Measurements from ENCODE around the gene TULP1.

The TULP1 gene

DNA sequence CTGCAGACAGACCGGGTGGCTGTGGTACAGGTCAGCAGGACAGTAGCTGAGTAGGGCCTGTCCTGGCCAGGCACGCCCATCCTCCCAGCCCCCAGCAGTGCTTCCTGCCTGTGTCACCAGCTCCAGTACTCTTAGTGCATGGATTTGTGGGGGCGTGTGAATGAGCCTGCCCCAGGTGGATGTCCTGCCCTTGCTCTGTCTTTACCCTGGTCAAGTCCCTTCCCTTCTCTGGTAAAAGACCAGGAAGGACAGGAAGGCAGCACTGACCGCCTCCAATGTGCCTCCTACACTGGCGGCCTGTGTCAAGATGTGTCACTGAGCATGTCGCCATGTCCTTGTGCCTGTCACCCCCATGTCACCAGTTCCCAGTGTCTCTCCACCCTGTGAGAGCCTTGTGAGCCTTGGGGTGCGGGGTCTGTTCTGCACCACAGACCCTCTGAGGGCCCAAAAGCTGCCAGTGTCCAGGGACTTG, 27.7 kb downstream of the TULP1 start:
- no peak for DNase-seq (ENCODE audit: low read depth in 2 of 2, low spot score in 1 of 2)

DNA sequence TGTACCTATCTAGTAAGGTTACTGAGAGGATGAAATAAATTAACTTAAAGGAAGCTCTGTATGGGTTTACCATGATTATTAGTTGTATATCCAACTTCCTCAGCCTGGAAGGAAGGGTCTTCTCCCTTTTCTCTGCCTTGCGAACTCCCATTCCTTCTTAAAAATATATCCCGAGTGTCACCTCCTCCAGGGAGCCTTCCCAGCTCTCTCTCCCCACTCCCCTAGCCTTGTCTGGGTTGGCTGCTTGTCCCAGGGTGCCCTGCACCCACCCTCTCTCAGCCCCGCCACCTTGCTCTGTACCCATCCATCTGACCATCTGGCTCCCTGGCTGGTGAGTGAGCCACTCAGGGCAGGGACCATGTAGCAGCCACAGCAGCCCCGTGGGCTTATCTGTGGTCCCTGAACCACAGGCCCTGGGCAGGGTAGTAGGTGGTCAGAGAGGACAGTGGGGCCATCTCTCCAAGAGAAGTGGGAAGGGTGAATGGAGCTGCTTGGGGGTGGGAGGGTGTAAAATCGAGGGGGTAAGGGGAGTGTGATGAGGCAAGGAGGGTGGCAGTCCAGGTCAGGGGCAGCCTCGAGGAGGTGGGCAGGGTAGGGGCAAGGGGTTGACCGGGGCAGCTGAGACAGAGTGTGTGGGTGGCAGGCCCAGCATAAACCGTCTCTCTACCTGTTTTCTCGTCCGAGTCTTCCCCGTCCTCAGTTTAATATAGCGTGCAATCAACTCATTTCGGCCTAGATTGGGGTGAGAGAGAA, 28.6 kb downstream of the TULP1 start:
- DNase-seq (ENCODE audit: low read depth in 2 of 2, low spot score in 1 of 2) = no peak

- no peak for DNase-seq (ENCODE audit: low read depth in 2 of 2, low spot score in 1 of 2)
Observed at GRCh38 chr6:35483490-35483889, 29.2 kb downstream of the TULP1 start.

DNA sequence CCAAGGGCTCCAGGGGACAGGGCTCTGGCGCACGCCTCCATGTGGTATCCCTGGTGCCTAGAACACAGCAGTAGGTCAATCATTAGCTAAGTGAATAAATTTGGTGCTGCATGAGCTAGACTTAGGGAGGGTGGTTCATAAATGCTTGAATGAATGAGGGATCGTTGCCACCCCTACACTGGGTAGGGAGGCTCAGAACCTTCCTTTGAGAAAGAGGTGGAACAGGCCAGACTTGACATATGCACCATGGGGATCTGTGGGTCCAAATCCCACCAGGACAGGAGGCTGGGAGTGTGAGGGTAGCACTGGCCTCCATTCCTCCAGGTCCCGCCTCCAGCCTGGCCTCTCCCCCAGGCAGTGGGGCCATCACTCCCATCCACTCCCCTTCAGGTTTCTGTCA, 29.6 kb downstream of the TULP1 start:
- DNase-seq (ENCODE audit: low read depth in 2 of 2, low spot score in 1 of 2) = no peak

DNA sequence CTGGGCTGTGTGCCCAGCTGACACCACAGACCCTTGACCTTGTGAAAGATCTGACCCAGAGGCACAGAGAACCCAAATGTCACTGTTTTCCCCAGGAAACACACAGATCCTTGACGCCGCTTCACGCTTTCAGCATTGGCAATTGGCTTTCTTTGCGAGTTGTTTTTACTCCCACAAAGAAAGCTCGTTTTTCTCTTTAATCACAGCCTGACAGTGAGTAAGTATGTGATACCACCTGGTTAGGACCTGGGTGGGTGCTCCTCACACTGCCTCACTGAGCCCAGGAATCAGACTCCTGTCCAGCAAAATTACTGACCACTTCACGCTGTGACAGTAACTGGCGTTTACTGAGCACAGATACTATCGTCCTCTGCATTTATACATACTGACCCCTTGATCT, 31.5 kb downstream of the TULP1 start:
- DNase-seq (ENCODE audit: low read depth in 2 of 2, low spot score in 1 of 2) = no peak

GRCh38 chr6:35480176-35480575, 32.5 kb downstream of the TULP1 start:
- DNase-seq (ENCODE audit: low read depth in 2 of 2, low spot score in 1 of 2) = no peak

GRCh38 chr6:35478259-35478658, 34.4 kb downstream of the TULP1 start:
- no peak for DNase-seq (ENCODE audit: low read depth in 2 of 2, low spot score in 1 of 2)

DNA sequence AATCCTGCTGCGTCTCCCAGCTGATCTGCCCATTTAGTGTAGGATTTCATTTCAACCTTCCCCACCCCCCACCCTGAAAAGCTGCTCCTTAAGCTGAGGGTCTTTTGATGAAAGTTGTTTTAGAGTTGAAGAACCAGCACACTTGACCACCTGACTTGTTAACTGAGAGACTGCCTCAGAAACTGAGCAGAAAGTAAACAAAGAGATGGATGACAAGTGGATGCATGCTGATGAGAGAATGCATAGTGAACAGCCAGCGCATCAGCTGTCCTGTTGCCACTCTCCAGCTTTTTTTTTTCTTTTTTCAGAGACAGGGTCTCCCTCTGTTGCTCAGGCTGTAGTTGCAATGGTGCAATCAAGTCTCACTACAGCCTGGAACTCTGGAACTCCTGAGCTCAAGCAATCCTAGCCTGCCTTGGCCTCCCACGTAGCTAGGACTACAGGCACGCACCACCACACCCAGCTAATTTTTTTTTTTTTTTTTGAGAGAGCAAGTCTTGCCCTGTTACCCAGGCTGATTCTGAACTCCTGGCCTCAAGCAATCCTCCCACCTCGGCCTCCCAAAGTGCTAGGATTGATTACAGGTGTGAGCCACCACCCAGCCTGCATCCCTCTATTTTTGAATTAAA, 35.0 kb downstream of the TULP1 start:
- no peak for DNase-seq (ENCODE audit: low read depth in 2 of 2, low spot score in 1 of 2)

GRCh38 chr6:35477028-35477427, 35.7 kb downstream of the TULP1 start:
- DNase-seq (ENCODE audit: low read depth in 2 of 2, low spot score in 1 of 2) = no peak

DNA sequence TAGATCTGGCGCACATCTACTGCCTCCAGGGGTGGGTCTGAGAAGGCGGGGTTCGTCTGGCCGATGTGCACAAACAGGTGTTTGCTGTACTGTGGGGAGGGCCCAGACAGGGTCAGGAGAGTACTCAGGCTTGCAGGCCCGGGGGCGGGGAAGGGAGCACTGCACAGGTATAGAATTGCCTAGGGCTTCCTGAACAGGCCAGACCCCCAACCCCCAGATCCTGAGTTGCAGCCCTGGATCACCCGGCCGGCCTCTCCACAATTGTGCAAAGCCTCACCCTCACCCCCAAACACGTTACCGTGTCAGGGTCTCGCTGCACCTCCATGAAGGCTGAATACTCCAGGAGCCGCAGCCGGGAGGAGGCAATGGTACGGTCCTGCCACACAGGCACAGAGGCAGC, 36.7 kb downstream of the TULP1 start:
- DNase-seq (ENCODE audit: low read depth in 2 of 2, low spot score in 1 of 2) = no peak

DNA sequence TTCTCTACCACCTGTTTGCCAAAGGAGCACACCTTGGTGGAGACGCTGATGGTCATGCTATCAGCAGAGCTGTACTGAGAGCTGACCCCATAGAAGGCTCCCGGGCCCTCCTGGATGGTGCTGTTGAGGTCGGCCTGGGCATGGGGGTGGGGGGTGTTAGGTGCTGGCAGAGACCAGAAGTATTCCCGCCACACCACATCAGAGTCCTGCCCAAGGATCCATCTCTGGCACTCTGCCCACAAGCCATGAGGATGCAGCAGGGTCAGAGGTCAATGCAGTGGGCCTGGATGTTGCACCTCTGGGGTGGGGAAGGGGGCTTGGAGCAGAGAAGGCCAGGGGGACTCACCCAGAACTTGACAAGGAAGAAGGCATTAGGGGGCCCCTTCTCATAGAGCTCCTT, 37.1 kb downstream of the TULP1 start:
- no peak for DNase-seq (ENCODE audit: low read depth in 2 of 2, low spot score in 1 of 2)

DNA sequence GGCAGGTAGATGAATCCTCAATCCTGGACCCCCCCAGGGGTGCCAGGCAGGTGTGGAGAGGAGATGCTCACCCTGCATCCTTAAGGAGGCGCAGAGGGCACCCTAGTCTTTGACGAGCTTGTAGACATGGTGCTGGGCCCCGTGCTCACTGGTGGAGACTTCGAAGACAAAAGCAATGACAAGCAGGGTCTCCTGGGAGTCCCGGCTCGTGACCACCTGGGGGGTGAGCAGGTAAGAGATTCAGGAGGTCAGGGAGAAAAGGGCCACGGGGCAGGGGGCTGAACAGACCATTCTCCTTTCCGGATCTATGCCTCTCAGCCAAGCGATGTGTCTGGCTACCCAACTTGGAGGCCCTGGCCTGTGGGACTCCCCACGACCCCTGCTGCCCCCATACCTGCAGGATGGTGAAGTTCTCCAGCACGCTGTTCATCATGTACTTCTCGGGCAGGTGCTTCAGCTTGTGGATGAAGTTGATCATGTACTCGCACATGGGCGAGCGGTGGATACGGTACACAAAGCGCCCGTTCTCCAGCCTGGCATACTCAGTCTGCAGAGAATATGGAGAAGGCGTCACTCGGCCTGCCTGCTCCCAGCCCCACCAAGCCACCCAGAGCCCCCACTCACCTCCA, 37.6 kb downstream of the TULP1 start:
- DNase-seq (ENCODE audit: low read depth in 2 of 2, low spot score in 1 of 2) = no peak

- no peak for DNase-seq (ENCODE audit: low read depth in 2 of 2, low spot score in 1 of 2)
Observed at GRCh38 chr6:35474131-35474941, 38.4 kb downstream of the TULP1 start.

DNA sequence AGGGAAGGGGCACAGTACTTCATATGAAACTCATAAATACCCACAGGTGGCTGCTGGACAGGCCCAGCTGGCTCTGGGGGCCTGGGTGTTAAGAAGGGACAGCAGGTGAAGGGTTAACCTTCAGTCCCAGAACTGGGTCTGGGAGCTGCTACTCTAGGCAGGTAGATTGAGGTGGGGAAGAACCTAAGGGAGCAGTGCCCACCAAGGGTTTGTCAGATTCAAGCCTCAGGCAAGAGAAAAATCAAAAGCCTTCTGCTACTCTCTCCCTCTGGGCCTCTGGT, 38.9 kb downstream of the TULP1 start:
- no peak for DNase-seq (ENCODE audit: low read depth in 2 of 2, low spot score in 1 of 2)

GRCh38 chr6:35473075-35473849, 39.4 kb downstream of the TULP1 start:
- no peak for DNase-seq (ENCODE audit: low read depth in 2 of 2, low spot score in 1 of 2)

- no peak for DNase-seq (ENCODE audit: low read depth in 2 of 2, low spot score in 1 of 2)
Observed at GRCh38 chr6:35471836-35472345, 40.8 kb downstream of the TULP1 start.

DNA sequence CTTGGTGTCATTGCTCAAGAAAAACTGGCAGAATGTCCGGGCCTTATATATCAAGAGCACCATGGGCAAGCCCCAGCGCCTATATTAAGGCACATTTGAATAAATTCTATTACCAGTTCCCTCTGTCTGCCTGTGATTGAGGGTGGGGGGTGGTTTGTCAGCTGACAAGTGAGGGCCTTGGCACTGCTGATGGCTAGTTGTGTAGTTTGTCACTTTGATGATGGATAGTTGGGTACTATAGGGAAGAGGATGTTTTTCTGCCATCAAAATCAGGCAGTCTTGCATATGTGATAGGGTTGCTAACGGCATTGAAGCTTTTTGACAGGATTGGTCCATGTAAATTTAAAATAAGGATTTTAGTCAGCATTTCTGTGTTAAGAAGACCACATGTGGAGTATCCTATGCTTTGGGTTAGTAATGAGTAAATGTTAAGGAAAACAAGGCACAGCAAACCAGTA, 42.0 kb downstream of the TULP1 start:
- DNase-seq (ENCODE audit: low read depth in 2 of 2, low spot score in 1 of 2) = no peak

DNA sequence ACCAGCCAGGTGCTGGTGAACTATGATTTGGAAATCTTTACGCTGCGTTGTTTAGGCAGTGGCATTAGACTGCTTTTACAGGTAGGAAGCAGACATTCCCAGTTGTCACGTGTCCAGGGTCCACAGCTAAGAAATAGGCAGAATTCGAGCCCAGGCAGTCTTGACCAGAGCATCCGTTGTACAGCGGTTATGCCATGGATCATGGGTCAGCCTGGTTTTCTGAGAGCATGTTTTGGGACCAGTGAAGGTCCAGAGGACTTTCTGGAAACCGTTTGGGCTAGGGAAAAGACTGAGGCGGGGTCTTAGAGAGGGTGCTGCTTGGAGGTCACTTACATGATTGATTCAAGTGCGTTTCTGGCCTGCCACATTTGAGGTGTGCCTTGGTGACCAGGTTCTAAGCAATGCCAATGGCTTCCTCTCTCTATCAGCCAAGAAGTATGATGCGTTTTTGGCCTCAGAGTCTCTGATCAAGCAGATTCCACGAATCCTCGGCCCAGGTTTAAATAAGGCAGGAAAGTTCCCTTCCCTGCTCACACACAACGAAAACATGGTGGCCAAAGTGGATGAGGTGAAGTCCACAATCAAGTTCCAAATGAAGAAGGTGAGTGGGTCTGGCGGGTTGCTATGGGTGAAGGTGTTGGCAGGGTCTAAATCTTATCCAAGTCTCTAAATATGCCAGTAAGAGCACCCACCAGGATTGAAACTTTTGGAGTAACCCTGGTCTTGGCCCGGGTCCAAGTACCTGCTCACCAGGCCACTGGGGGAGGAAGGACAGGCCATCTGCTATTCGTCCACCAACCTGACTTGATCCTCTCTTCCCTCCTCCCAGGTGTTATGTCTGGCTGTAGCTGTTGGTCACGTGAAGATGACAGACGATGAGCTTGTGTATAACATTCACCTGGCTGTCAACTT, 42.7 kb downstream of the TULP1 start:
- no peak for DNase-seq (ENCODE audit: low read depth in 2 of 2, low spot score in 1 of 2)

- peak in 1 of 2 donors; percentile 13 for DNase-seq (ENCODE audit: low read depth in 2 of 2, low spot score in 1 of 2)
Observed at GRCh38 chr6:35468980-35469750, 43.5 kb downstream of the TULP1 start.

All from stimulated activated CD8-positive, alpha-beta memory T cell treated with anti-CD3 and anti-CD28 coated beads, Interleukin-4, amount 100 ng/mL, for 1 hour (primary cell).